Keratinocyte (primary cell): ENCODE results near the gene TSEN34. TPM values are rescaled to one million over a fixed set of nuclear protein-coding genes. Genes with fewer than 3 reads are reported as not detected.

ENCODE experiments used
- DNase-seq: peaks from one replicate; pipeline ENCODE4 v3.0.0-alpha.2; 2011; ENCODE audit warnings: low read depth, missing footprints, low spot score
- FAIRE-seq: peaks from 2 replicates; lab custom pipeline; 2011; peaks lifted over from hg19 to GRCh38; lab: Jason Lieb, UNC
- H2AFZ ChIP-seq: 2 replicates; pipeline ENCODE4 v1.6.0; 2012; ENCODE audit warnings: low read length, control low read depth, inconsistent platforms; ENCODE audit not compliant: control insufficient read depth
- H3K27ac ChIP-seq: 2 replicates; pipeline ENCODE4 v1.5.1; 2011; ENCODE audit warnings: low read length; ENCODE audit not compliant: control insufficient read depth, insufficient read depth
- H3K27me3 ChIP-seq: 3 replicates; pipeline ENCODE4 v1.6.0; 2011; ENCODE audit warnings: low read length; ENCODE audit not compliant: control insufficient read depth, insufficient read depth; ENCODE audit errors: extremely low read depth
- H3K36me3 ChIP-seq, 2 experiments: 2 replicates in 1 of 2; 3 replicates in 1 of 2; pipeline ENCODE4 v1.5.1; 2011; ENCODE audit warnings: low read length in 2 of 2, mild to moderate bottlenecking in 1 of 2; ENCODE audit not compliant: control insufficient read depth in 2 of 2, insufficient read depth in 2 of 2; ENCODE audit errors: extremely low read depth in 1 of 2
- H3K4me1 ChIP-seq: 3 replicates; pipeline ENCODE4 v1.5.1; 2011; ENCODE audit warnings: low read length; ENCODE audit not compliant: control insufficient read depth, insufficient read depth; ENCODE audit errors: extremely low read depth
- H3K4me2 ChIP-seq: 3 replicates; pipeline ENCODE4 v1.6.0; 2011; ENCODE audit warnings: low read depth, low read length; ENCODE audit not compliant: control insufficient read depth, insufficient read depth; ENCODE audit errors: extremely low read depth
- H3K4me3 ChIP-seq, 3 experiments: fragments of 200-600 bp in 1 of 3; sonication (generic) in 1 of 3; 2 replicates in 2 of 3; 3 replicates in 1 of 3; pipeline ENCODE4 v1.5.1; 2011 to 2016; ENCODE audit warnings: low read length in 3 of 3, mild to moderate bottlenecking in 3 of 3, control low read depth in 2 of 3, inconsistent platforms in 1 of 3, low read depth in 1 of 3, mixed read lengths in 1 of 3, mixed run types in 1 of 3, moderate library complexity in 1 of 3; ENCODE audit not compliant: control insufficient read depth in 2 of 3, insufficient read depth in 2 of 3; ENCODE audit errors: extremely low read depth in 1 of 3
- H3K79me2 ChIP-seq: 2 replicates; pipeline ENCODE4 v1.6.0; 2012; ENCODE audit warnings: low read length; ENCODE audit not compliant: control insufficient read depth, insufficient read depth
- H3K9ac ChIP-seq: 3 replicates; pipeline ENCODE4 v1.6.0; 2011; ENCODE audit warnings: low read length; ENCODE audit not compliant: control insufficient read depth, insufficient read depth; ENCODE audit errors: extremely low read depth
- H3K9me1 ChIP-seq: 3 replicates; pipeline ENCODE4 v1.6.0; 2011; ENCODE audit warnings: low read length; ENCODE audit not compliant: control insufficient read depth, insufficient read depth; ENCODE audit errors: extremely low read depth
- H3K9me3 ChIP-seq: 2 replicates; pipeline ENCODE4 v1.5.1; 2012; ENCODE audit warnings: low read depth, low read length; ENCODE audit not compliant: control insufficient read depth
- H4K20me1 ChIP-seq: 3 replicates; pipeline ENCODE4 v1.6.0; 2011; ENCODE audit warnings: low read length; ENCODE audit not compliant: control insufficient read depth, insufficient read depth; ENCODE audit errors: extremely low read depth
- CTCF ChIP-seq, 3 experiments: IDR thresholded peaks in 1 of 3; conservative IDR thresholded peaks in 1 of 3; optimal IDR thresholded peaks in 1 of 3; 2 replicates in 2 of 3; 3 replicates in 1 of 3; pipeline versions ENCODE3 to v1.5.1; 2011; ENCODE audit warnings: low read length in 3 of 3, mild to moderate bottlenecking in 3 of 3, moderate library complexity in 2 of 3, control low read depth in 1 of 3, inconsistent platforms in 1 of 3; ENCODE audit not compliant: insufficient read depth in 2 of 3; ENCODE audit errors: extremely low read depth in 1 of 3
- EZH2 ChIP-seq: IDR thresholded peaks from one replicate; pipeline ENCODE4 v1.6.1; 2012; ENCODE audit warnings: inconsistent platforms, mild to moderate bottlenecking, low read length, moderate library complexity
- dilution Hi-C: fragments of 300-500 bp; cut with MboI; formaldehyde crosslinking; loops from one replicate; pipeline ENCODE4 v1.7.0; 2020; ENCODE audit warnings: low sequenced_read_pairs; ENCODE audit not compliant: extremely low pct_ligation_motif_present
- polyA plus RNA-seq, 5 experiments: library from polyadenylated mRNA; depleted of rRNA in 3 of 5; stranded (reverse) in 3 of 5; stranded (forward) in 1 of 5; unstranded in 1 of 5; fragments of >200 nt; gene quantifications; 1 replicate in 1 of 5; 2 replicates in 3 of 5; 3 replicates in 1 of 5; pipeline versions ENCODE4 v1.2.1 to v1.2.3, GENCODE V29; 2011 to 2012; ENCODE audit warnings: missing spikeins in 2 of 5, low read depth in 1 of 5, low replicate concordance in 1 of 5

TSEN34 gene
- polyA plus RNA-seq, 1 donor (not counting 4 experiments of a cell fraction or from before 2014, with no cell fraction given), result 36.5 TPM

- no peak for DNase-seq
- no peak for FAIRE-seq
These were observed 16.9 kb upstream of the TSEN34 start for GRCh38 chr19:54173951-54174834.

GRCh38 chr19:54178581-54179261 is 12.4 kb upstream of the TSEN34 start:
- peak; percentile 29 for FAIRE-seq
- Histone ChIP-seq H3K4me1 (no peaks in the 10 kb centered on the region), H3K4me3 (no peak overlapping the region), H3K36me3 (peaks cover 20 to 23% of the 10 kb centered on the region in 2 experiments), H3K27ac (no peak overlapping the region), H3K27me3 (no peaks in the 10 kb centered on the region), H3K4me2 (no peak overlapping the region), H2AFZ (no peak overlapping the region), H3K79me2 (peaks cover 2% of the 10 kb centered on the region), H3K9me1 (no peaks in the 10 kb centered on the region), H4K20me1 (peaks cover 5% of the 10 kb centered on the region), H3K9ac (no peak overlapping the region), H3K9me3 (no peaks in the 10 kb centered on the region)
- no peak for DNase-seq
- TF ChIP-seq CTCF (optimal IDR thresholded peaks at IDR 0.05 in 1 of 3, IDR thresholded peaks at IDR 0.05 in 1 of 3, conservative IDR thresholded peaks at IDR 0.05 in 1 of 3; ENCODE audit: extremely low read depth in 1 of 3, insufficient read depth in 2 of 3, low read length in 3 of 3) (no peak), EZH2 (no peak)
- dilution Hi-C loops, result no loop called here

More at GRCh38 chr19:54173951-54174834, 16.9 kb upstream of the TSEN34 start:
- no peaks in the 10 kb centered on the region for H3K27me3 ChIP-seq
- H3K4me2 ChIP-seq, result no peak overlapping the region
- H3K36me3 ChIP-seq, result peaks cover 7 to 11% of the 10 kb centered on the region in 2 experiments
- no peaks in the 10 kb centered on the region for H3K9me3 ChIP-seq
- no peak overlapping the region for H2AFZ ChIP-seq
- no peak overlapping the region for H3K4me3 ChIP-seq
- no peak for TF ChIP-seq EZH2
- no peak for TF ChIP-seq CTCF (optimal IDR thresholded peaks at IDR 0.05 in 1 of 3, IDR thresholded peaks at IDR 0.05 in 1 of 3, conservative IDR thresholded peaks at IDR 0.05 in 1 of 3; ENCODE audit: extremely low read depth in 1 of 3, insufficient read depth in 2 of 3, low read length in 3 of 3)
- no peaks in the 10 kb centered on the region for H4K20me1 ChIP-seq
- H3K4me1 ChIP-seq, result peaks cover 4% of the 10 kb centered on the region
- dilution Hi-C loops, result no loop called here
- no peak overlapping the region for H3K9ac ChIP-seq
- no peak overlapping the region for H3K27ac ChIP-seq
- no peaks in the 10 kb centered on the region for H3K9me1 ChIP-seq
- no peaks in the 10 kb centered on the region for H3K79me2 ChIP-seq
